ENCODE results near the gene CBARP. TPM values are rescaled to one million over a fixed set of nuclear protein-coding genes. Genes with fewer than 3 reads are reported as not detected.

The CBARP gene
- total and polyA plus RNA-seq, 2 of the 13 experiments (the other 11 are each of a cell fraction or from before 2014, with no cell fraction given): 1.2 to 1.4 TPM

DNA sequence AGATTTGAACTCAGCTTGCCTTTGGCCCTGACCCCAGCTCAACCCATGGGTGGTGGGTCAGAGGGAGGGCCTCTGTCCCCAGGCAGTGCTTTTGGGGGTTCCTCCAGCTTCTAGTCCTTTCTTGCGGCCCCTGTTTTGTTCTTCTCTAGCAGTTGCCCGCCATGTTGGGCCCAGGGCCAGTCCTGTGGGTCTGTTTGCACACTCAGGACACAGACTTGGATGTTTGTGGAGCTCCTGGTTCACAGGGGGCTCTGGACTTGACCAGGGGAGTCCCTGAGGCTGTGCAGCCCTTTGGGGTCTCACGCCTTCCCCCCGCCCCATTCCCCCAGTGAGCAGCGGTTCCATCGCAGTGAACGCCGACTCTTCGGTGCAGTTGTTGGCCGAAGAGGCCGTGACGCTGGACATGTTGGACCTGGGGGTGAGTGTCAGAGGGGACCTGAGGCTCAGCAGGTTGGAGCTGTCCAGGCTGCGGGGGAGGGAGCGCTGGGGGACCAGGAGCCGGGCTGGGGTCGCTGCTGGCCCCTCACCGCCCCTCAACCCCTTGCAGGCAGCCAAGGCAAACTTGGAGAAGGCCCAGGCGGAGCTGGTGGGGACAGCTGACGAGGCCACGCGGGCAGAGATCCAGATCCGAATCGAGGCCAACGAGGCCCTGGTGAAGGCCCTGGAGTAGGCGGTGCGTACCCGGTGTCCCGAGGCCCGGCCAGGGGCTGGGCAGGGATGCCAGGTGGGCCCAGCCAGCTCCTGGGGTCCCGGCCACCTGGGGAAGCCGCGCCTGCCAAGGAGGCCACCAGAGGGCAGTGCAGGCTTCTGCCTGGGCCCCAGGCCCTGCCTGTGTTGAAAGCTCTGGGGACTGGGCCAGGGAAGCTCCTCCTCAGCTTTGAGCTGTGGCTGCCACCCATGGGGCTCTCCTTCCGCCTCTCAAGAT lies 6.2 kb upstream of the CBARP start (continued):
- TF ChIP-seq, protein P1, sequence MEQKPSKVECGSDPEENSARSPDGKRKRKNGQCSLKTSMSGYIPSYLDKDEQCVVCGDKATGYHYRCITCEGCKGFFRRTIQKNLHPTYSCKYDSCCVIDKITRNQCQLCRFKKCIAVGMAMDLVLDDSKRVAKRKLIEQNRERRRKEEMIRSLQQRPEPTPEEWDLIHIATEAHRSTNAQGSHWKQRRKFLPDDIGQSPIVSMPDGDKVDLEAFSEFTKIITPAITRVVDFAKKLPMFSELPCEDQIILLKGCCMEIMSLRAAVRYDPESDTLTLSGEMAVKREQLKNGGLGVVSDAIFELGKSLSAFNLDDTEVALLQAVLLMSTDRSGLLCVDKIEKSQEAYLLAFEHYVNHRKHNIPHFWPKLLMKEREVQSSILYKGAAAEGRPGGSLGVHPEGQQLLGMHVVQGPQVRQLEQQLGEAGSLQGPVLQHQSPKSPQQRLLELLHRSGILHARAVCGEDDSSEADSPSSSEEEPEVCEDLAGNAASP (CRISPR knock-in tag; IDR thresholded peaks at IDR 0.05; ENCODE audit: borderline replicate concordance): peak; percentile 18; the same call in 1 of the 2 replicates
- peak; percentile 7; the same call in 1 of the 2 replicates for TF ChIP-seq JUND (CRISPR knock-in tag; IDR thresholded peaks at IDR 0.05)
- no peak for TF ChIP-seq ZNF10 (CRISPR knock-in tag; IDR thresholded peaks at IDR 0.05; ENCODE audit: borderline replicate concordance, low read depth)
- TF ChIP-seq TOPORS (CRISPR knock-in tag; IDR thresholded peaks at IDR 0.05): no peak
- TF ChIP-seq HDAC6 (IDR thresholded peaks at IDR 0.05; ENCODE audit: low read depth, low read length): no peak
- no peak; the same call in 1 of the 2 replicates for TF ChIP-seq ERF (CRISPR knock-in tag; IDR thresholded peaks at IDR 0.05)
- TF ChIP-seq ZNF629 (CRISPR knock-in tag; conservative IDR thresholded peaks at IDR 0.05): no peak
- TF ChIP-seq, protein P2, sequence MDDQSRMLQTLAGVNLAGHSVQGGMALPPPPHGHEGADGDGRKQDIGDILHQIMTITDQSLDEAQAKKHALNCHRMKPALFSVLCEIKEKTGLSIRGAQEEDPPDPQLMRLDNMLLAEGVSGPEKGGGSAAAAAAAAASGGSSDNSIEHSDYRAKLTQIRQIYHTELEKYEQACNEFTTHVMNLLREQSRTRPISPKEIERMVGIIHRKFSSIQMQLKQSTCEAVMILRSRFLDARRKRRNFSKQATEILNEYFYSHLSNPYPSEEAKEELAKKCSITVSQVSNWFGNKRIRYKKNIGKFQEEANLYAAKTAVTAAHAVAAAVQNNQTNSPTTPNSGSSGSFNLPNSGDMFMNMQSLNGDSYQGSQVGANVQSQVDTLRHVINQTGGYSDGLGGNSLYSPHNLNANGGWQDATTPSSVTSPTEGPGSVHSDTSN (CRISPR knock-in tag; IDR thresholded peaks at IDR 0.05; ENCODE audit: borderline replicate concordance): no peak
- no peak for TF ChIP-seq NCOA5 (CRISPR knock-in tag; IDR thresholded peaks at IDR 0.05)
- TF ChIP-seq, protein P3, sequence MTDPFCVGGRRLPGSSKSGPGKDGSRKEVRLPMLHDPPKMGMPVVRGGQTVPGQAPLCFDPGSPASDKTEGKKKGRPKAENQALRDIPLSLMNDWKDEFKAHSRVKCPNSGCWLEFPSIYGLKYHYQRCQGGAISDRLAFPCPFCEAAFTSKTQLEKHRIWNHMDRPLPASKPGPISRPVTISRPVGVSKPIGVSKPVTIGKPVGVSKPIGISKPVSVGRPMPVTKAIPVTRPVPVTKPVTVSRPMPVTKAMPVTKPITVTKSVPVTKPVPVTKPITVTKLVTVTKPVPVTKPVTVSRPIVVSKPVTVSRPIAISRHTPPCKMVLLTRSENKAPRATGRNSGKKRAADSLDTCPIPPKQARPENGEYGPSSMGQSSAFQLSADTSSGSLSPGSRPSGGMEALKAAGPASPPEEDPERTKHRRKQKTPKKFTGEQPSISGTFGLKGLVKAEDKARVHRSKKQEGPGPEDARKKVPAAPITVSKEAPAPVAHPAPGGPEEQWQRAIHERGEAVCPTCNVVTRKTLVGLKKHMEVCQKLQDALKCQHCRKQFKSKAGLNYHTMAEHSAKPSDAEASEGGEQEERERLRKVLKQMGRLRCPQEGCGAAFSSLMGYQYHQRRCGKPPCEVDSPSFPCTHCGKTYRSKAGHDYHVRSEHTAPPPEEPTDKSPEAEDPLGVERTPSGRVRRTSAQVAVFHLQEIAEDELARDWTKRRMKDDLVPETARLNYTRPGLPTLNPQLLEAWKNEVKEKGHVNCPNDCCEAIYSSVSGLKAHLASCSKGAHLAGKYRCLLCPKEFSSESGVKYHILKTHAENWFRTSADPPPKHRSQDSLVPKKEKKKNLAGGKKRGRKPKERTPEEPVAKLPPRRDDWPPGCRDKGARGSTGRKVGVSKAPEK (CRISPR knock-in tag; IDR thresholded peaks at IDR 0.05; ENCODE audit: borderline replicate concordance): no peak
- TF ChIP-seq, protein P4, sequence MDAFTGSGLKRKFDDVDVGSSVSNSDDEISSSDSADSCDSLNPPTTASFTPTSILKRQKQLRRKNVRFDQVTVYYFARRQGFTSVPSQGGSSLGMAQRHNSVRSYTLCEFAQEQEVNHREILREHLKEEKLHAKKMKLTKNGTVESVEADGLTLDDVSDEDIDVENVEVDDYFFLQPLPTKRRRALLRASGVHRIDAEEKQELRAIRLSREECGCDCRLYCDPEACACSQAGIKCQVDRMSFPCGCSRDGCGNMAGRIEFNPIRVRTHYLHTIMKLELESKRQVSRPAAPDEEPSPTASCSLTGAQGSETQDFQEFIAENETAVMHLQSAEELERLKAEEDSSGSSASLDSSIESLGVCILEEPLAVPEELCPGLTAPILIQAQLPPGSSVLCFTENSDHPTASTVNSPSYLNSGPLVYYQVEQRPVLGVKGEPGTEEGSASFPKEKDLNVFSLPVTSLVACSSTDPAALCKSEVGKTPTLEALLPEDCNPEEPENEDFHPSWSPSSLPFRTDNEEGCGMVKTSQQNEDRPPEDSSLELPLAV (CRISPR knock-in tag; conservative IDR thresholded peaks at IDR 0.05; ENCODE audit: low read depth): no peak
- TF ChIP-seq, protein P5, sequence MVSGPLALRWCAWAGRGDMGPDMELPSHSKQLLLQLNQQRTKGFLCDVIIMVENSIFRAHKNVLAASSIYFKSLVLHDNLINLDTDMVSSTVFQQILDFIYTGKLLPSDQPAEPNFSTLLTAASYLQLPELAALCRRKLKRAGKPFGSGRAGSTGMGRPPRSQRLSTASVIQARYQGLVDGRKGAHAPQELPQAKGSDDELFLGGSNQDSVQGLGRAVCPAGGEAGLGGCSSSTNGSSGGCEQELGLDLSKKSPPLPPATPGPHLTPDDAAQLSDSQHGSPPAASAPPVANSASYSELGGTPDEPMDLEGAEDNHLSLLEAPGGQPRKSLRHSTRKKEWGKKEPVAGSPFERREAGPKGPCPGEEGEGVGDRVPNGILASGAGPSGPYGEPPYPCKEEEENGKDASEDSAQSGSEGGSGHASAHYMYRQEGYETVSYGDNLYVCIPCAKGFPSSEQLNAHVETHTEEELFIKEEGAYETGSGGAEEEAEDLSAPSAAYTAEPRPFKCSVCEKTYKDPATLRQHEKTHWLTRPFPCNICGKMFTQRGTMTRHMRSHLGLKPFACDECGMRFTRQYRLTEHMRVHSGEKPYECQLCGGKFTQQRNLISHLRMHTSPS (CRISPR knock-in tag; IDR thresholded peaks at IDR 0.05; ENCODE audit: low read depth): no peak
- TF ChIP-seq GTF3A (CRISPR knock-in tag; conservative IDR thresholded peaks at IDR 0.05): no peak
